Measurements from ENCODE around the gene GBE1.

The GBE1 gene

GRCh38 chr3:81713031-81713430 is 48.4 kb downstream of the GBE1 start:
- DNase-seq (ENCODE audit: insufficient read length, low spot score): no peak
- FAIRE-seq: no peak
- TF ChIP-seq TAF1 (IDR thresholded peaks at IDR 0.05; ENCODE audit: low read depth, low read length) (no peak), POLR2A (IDR thresholded peaks at IDR 0.05; ENCODE audit: low read depth, low read length) (no peak), SPI1 (IDR thresholded peaks at IDR 0.05; ENCODE audit: low read depth, low read length) (no peak), POLR2AphosphoS5 (IDR thresholded peaks at IDR 0.05; ENCODE audit: low read depth, low read length) (no peak), POU2F2 (IDR thresholded peaks at IDR 0.05; ENCODE audit: low read depth, low read length) (no peak), PAX5 (IDR thresholded peaks at IDR 0.05; ENCODE audit: insufficient read depth, low read length, severe bottlenecking) (no peak)

DNA sequence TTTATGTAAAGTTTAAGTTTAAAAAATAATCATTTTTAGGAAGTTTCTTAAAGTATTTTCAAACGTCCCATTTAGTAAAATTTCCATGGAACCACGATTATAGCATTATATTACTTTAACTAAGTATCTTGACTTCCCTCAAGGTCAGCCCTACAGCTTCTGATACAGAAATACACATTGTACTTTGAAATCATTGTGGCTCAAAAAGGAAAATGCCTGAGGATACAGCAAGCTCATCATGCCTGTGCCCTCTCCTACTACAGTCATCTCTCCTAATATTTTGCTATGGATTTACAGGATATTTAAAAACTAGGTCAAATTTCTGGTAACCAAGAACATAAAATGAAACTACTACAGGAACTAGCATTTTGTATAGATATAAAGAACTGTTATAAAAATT is 51.8 kb downstream of the GBE1 start:
- DNase-seq (ENCODE audit: insufficient read length, low spot score): no peak
- no peak for TF ChIP-seq PAX5 (IDR thresholded peaks at IDR 0.05; ENCODE audit: insufficient read depth, low read length, severe bottlenecking)
- no peak for FAIRE-seq

- FAIRE-seq (no peak), DNase-seq (ENCODE audit: insufficient read length, low spot score) (no peak)
- TF ChIP-seq PAX5 (IDR thresholded peaks at IDR 0.05; ENCODE audit: insufficient read depth, low read length, severe bottlenecking) (no peak), POU2F2 (IDR thresholded peaks at IDR 0.05; ENCODE audit: low read depth, low read length) (no peak), POLR2AphosphoS5 (IDR thresholded peaks at IDR 0.05; ENCODE audit: low read depth, low read length) (no peak), SPI1 (IDR thresholded peaks at IDR 0.05; ENCODE audit: low read depth, low read length) (no peak), TAF1 (IDR thresholded peaks at IDR 0.05; ENCODE audit: low read depth, low read length) (no peak), POLR2A (IDR thresholded peaks at IDR 0.05; ENCODE audit: low read depth, low read length) (no peak)
Observed at GRCh38 chr3:81707996-81708395, 53.4 kb downstream of the GBE1 start.

GRCh38 chr3:81702126-81702525 is 59.3 kb downstream of the GBE1 start:
- DNase-seq (ENCODE audit: insufficient read length, low spot score) (no peak), FAIRE-seq (no peak)
- TF ChIP-seq TAF1 (IDR thresholded peaks at IDR 0.05; ENCODE audit: low read depth, low read length) (no peak), POU2F2 (IDR thresholded peaks at IDR 0.05; ENCODE audit: low read depth, low read length) (no peak), PAX5 (IDR thresholded peaks at IDR 0.05; ENCODE audit: insufficient read depth, low read length, severe bottlenecking) (no peak), POLR2A (IDR thresholded peaks at IDR 0.05; ENCODE audit: low read depth, low read length) (no peak), SPI1 (IDR thresholded peaks at IDR 0.05; ENCODE audit: low read depth, low read length) (no peak), POLR2AphosphoS5 (IDR thresholded peaks at IDR 0.05; ENCODE audit: low read depth, low read length) (no peak)

- no peak for DNase-seq (ENCODE audit: insufficient read length, low spot score)
Observed at GRCh38 chr3:81699536-81700320, 61.7 kb downstream of the GBE1 start.

GRCh38 chr3:81696090-81696489 is 65.4 kb downstream of the GBE1 start:
- no peak for TF ChIP-seq POLR2A (IDR thresholded peaks at IDR 0.05; ENCODE audit: low read depth, low read length)
- no peak for TF ChIP-seq SPI1 (IDR thresholded peaks at IDR 0.05; ENCODE audit: low read depth, low read length)
- FAIRE-seq (no peak), DNase-seq (ENCODE audit: insufficient read length, low spot score) (no peak)

More at GRCh38 chr3:81699536-81700320, 61.7 kb downstream of the GBE1 start:
- TF ChIP-seq POLR2AphosphoS5 (IDR thresholded peaks at IDR 0.05; ENCODE audit: low read depth, low read length): no peak
- no peak for TF ChIP-seq PAX5 (IDR thresholded peaks at IDR 0.05; ENCODE audit: insufficient read depth, low read length, severe bottlenecking)
- no peak for TF ChIP-seq SPI1 (IDR thresholded peaks at IDR 0.05; ENCODE audit: low read depth, low read length)
- no peak for TF ChIP-seq TAF1 (IDR thresholded peaks at IDR 0.05; ENCODE audit: low read depth, low read length)
- TF ChIP-seq POLR2A (IDR thresholded peaks at IDR 0.05; ENCODE audit: low read depth, low read length): no peak
- no peak for TF ChIP-seq POU2F2 (IDR thresholded peaks at IDR 0.05; ENCODE audit: low read depth, low read length)
- no peak for FAIRE-seq

GRCh38 chr3:81695302-81695701 is 66.1 kb downstream of the GBE1 start:
- FAIRE-seq: no peak
- TF ChIP-seq POLR2A (IDR thresholded peaks at IDR 0.05; ENCODE audit: low read depth, low read length) (no peak), SPI1 (IDR thresholded peaks at IDR 0.05; ENCODE audit: low read depth, low read length) (no peak), PAX5 (IDR thresholded peaks at IDR 0.05; ENCODE audit: insufficient read depth, low read length, severe bottlenecking) (no peak), POLR2AphosphoS5 (IDR thresholded peaks at IDR 0.05; ENCODE audit: low read depth, low read length) (no peak), TAF1 (IDR thresholded peaks at IDR 0.05; ENCODE audit: low read depth, low read length) (no peak), POU2F2 (IDR thresholded peaks at IDR 0.05; ENCODE audit: low read depth, low read length) (no peak)
- DNase-seq (ENCODE audit: insufficient read length, low spot score): no peak

- no peak for TF ChIP-seq SPI1 (IDR thresholded peaks at IDR 0.05; ENCODE audit: low read depth, low read length)
- no peak for TF ChIP-seq POLR2AphosphoS5 (IDR thresholded peaks at IDR 0.05; ENCODE audit: low read depth, low read length)
- no peak for TF ChIP-seq POLR2A (IDR thresholded peaks at IDR 0.05; ENCODE audit: low read depth, low read length)
- no peak for TF ChIP-seq PAX5 (IDR thresholded peaks at IDR 0.05; ENCODE audit: insufficient read depth, low read length, severe bottlenecking)
- no peak for TF ChIP-seq POU2F2 (IDR thresholded peaks at IDR 0.05; ENCODE audit: low read depth, low read length)
- TF ChIP-seq TAF1 (IDR thresholded peaks at IDR 0.05; ENCODE audit: low read depth, low read length): no peak
- FAIRE-seq: no peak
- DNase-seq (ENCODE audit: insufficient read length, low spot score): no peak
Observed at GRCh38 chr3:81694662-81695061, 66.8 kb downstream of the GBE1 start.

DNA sequence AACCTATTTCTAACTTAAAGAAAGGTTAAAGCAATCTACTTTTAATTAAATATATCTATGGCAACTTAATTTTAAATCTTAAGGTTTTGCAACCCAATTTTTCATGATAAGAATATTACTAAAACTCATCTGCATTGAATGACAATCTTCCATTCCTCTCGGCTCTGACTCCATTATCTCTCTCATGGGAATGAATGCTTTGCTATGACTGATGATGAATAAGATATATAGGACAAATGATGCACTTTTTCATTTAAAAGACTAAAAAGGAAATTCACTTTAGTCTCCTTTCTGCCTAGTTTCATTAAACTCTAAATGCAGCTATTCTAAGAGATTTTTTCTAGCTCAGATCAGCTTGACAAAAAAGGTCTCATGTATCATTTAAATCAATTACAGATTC is 68.7 kb downstream of the GBE1 start:
- TF ChIP-seq PAX5 (IDR thresholded peaks at IDR 0.05; ENCODE audit: insufficient read depth, low read length, severe bottlenecking) (no peak), POLR2AphosphoS5 (IDR thresholded peaks at IDR 0.05; ENCODE audit: low read depth, low read length) (no peak), TAF1 (IDR thresholded peaks at IDR 0.05; ENCODE audit: low read depth, low read length) (no peak), POLR2A (IDR thresholded peaks at IDR 0.05; ENCODE audit: low read depth, low read length) (no peak), SPI1 (IDR thresholded peaks at IDR 0.05; ENCODE audit: low read depth, low read length) (no peak), POU2F2 (IDR thresholded peaks at IDR 0.05; ENCODE audit: low read depth, low read length) (no peak)
- DNase-seq (ENCODE audit: insufficient read length, low spot score): no peak
- no peak for FAIRE-seq

DNA sequence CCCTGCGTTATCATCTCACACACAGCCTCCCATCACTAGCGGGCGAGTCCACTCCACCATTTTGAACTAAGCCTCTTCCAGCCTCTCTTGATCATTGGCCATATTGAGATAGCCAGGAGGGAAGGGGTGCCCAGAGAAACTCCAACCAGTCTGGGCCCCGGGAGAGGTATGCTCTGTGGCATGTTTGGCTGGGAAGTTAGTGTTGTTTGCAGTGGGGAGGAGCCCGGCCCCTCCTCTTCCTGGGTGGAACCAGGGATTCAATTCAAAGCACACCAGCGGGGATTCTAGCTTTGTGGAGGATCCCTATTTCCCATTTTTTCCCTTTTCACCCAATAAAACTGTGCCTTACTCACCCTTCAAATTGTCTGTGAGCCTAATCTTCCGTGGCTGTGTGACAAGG is 71.8 kb downstream of the GBE1 start:
- FAIRE-seq: no peak
- DNase-seq (ENCODE audit: insufficient read length, low spot score): no peak
- TF ChIP-seq POLR2A (IDR thresholded peaks at IDR 0.05; ENCODE audit: low read depth, low read length): no peak
- no peak for TF ChIP-seq POLR2AphosphoS5 (IDR thresholded peaks at IDR 0.05; ENCODE audit: low read depth, low read length)
- no peak for TF ChIP-seq POU2F2 (IDR thresholded peaks at IDR 0.05; ENCODE audit: low read depth, low read length)
- no peak for TF ChIP-seq TAF1 (IDR thresholded peaks at IDR 0.05; ENCODE audit: low read depth, low read length)
- TF ChIP-seq PAX5 (IDR thresholded peaks at IDR 0.05; ENCODE audit: insufficient read depth, low read length, severe bottlenecking): no peak
- TF ChIP-seq SPI1 (IDR thresholded peaks at IDR 0.05; ENCODE audit: low read depth, low read length): no peak

Measured in GM12891 (cell line).